GM12875 (cell line): Measurements from ENCODE around the gene RPL9.
"Not testable (repeated sequence)": the region's sequence is repeated elsewhere in the genome, so short reads cannot be mapped to it uniquely, and the experiment has no call there.

Source experiments
- H3K4me3 ChIP-seq: one replicate; pipeline ENCODE4 v1.5.1; 2011; ENCODE audit warnings: low read depth, low read length, control low read depth
- TF ChIP-seq, protein P1 (sequence below): IDR thresholded peaks from 2 replicates; pipeline ENCODE4 v1.5.1; 2011; ENCODE audit warnings: low read depth, mild to moderate bottlenecking, control low read depth, inconsistent platforms, low read length, moderate library complexity, borderline replicate concordance; ENCODE audit not compliant: insufficient read depth

Gene RPL9

GRCh38 chr4:39415678-39416283 is 42.9 kb downstream of the RPL9 start:
- TF ChIP-seq, protein P1, sequence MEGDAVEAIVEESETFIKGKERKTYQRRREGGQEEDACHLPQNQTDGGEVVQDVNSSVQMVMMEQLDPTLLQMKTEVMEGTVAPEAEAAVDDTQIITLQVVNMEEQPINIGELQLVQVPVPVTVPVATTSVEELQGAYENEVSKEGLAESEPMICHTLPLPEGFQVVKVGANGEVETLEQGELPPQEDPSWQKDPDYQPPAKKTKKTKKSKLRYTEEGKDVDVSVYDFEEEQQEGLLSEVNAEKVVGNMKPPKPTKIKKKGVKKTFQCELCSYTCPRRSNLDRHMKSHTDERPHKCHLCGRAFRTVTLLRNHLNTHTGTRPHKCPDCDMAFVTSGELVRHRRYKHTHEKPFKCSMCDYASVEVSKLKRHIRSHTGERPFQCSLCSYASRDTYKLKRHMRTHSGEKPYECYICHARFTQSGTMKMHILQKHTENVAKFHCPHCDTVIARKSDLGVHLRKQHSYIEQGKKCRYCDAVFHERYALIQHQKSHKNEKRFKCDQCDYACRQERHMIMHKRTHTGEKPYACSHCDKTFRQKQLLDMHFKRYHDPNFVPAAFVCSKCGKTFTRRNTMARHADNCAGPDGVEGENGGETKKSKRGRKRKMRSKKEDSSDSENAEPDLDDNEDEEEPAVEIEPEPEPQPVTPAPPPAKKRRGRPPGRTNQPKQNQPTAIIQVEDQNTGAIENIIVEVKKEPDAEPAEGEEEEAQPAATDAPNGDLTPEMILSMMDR: no peak
- no peak overlapping the region for H3K4me3 ChIP-seq

- not testable (repeated sequence) for H3K4me3 ChIP-seq
Measured at GRCh38 chr4:39411561-39411960, 47.2 kb downstream of the RPL9 start.

- H3K4me3 ChIP-seq: no peak overlapping the region
- TF ChIP-seq, protein P1: no peak
Measured at GRCh38 chr4:39410415-39410814, 48.3 kb downstream of the RPL9 start.

DNA sequence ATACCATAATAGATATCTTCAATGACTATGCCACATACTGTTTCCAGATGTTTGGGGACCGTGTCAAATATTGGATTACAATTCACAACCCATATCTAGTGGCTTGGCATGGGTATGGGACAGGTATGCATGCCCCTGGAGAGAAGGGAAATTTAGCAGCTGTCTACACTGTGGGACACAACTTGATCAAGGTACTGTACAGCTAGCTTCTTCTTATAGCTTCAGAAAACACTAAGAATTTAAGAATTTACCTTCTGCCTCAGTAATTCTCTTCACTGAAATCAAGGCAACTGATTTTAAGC is 51.2 kb downstream of the RPL9 start:
- TF ChIP-seq, protein P1: no peak
- H3K4me3 ChIP-seq: no peak overlapping the region

DNA sequence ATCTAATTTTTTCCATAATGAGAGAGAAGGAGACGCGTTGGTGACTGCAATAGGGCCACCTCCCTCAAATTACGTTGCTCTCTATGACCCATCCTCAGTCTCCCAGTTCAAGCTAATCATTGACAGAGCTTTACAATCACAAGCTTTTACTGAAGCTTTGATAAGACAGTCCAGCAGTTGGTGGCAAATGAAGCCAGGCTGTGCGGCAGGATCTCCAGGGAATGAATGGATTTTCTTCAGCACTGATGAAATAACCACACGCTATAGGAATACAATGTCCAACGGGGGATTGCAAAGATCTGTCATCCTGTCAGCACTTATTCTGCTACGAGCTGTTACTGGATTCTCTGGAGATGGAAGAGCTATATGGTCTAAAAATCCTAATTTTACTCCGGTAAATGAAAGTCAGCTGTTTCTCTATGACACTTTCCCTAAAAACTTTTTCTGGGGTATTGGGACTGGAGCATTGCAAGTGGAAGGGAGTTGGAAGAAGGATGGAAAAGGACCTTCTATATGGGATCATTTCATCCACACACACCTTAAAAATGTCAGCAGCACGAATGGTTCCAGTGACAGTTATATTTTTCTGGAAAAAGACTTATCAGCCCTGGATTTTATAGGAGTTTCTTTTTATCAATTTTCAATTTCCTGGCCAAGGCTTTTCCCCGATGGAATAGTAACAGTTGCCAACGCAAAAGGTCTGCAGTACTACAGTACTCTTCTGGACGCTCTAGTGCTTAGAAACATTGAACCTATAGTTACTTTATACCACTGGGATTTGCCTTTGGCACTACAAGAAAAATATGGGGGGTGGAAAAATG is 51.7 kb downstream of the RPL9 start, which contains the start of gene KLB:
KLB (plus strand) TSS at position 168 of the 821 bp plus-strand sequence; CDS start at position 188, 20 bp downstream.
- H3K4me3 ChIP-seq: no peak within 1 kb of the TSS
- TF ChIP-seq, protein P1: no peak
